GM18499 (cell line): ENCODE results near the gene DIRAS1.
"Not testable (repeated sequence)": the region's sequence is repeated elsewhere in the genome, so short reads cannot be mapped to it uniquely, and the experiment has no call there.

ENCODE experiments used
- ATAC-seq: cut with Tn5 transposase; IDR thresholded peaks from one replicate; pipeline ENCODE4 v1.9.1; 2021; ENCODE audit warnings: moderate number of reproducible peaks; ENCODE audit not compliant: insufficient read depth, unreplicated experiment

Gene DIRAS1

DNA sequence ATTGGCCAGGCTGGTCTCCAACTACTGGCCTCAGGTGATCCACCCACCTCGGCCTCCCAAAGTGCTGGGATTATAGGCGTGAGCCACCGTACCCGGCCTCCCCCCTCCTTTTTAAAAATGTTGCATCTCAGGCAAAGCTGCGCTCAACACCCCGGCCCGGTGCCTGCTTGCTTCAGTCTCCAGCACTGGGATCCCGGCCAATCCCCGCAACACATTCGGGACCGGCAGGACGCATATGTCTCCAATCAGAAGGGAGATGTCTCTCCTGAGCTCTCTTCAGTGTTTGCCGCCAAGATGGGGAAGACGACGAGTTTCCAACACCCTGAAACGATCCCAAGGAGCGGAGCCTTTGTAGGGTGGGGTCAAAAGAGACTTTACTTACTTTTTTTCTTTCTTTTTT lies 34.8 kb downstream of the DIRAS1 start:
- no peak for ATAC-seq

GRCh38 chr19:2685204-2685704 lies 35.9 kb downstream of the DIRAS1 start:
- no peak for ATAC-seq

DNA sequence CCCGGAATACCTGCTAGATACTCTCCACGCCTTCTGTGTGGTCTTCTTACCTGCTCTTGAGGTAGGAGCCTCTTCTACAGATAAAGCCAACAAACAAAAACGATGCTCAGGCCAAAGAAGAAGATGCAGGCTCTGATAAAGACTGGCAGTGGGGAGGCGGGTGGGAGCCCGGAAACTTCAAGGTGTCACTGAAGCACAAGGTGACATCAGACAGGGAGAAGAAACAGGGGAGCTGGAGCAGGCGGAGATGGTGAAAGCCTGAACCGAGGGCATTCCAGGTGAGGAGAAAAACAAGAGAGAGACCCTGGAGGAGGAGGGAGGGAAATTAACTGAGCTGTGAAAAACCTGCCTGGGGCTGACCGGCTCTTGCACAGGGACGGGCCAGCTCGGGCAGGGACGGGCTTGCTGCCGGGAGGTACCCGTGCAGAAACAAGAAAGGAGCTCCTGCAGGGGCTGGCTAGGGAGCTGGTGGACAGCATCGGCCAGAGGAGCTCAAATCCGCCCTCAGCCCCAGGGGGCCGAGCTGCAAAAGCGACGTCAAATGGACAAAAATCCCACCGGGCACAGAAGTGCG lies 37.7 kb downstream of the DIRAS1 start:
- no peak for ATAC-seq

GRCh38 chr19:2680808-2681207 lies 40.4 kb downstream of the DIRAS1 start:
- no peak for ATAC-seq

DNA sequence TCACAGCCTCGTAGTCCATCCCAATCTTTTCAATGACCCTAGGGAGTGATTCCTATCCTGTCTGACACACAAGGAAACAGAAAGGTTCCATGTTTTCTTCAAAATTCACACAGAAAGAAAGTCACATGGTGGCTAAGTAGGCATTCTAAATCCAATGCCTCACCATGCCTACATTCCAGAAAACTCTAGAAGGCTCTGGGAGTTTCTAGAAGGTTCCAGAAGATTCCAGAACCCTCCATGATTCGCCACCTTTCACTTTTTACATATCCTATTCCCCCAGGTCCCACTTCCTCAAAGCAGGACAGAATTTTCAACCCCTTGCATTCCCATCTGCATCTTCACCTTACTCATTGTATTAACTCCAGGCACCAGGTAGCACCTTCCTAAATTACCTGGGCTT lies 41.7 kb downstream of the DIRAS1 start:
- ATAC-seq = no peak

DNA sequence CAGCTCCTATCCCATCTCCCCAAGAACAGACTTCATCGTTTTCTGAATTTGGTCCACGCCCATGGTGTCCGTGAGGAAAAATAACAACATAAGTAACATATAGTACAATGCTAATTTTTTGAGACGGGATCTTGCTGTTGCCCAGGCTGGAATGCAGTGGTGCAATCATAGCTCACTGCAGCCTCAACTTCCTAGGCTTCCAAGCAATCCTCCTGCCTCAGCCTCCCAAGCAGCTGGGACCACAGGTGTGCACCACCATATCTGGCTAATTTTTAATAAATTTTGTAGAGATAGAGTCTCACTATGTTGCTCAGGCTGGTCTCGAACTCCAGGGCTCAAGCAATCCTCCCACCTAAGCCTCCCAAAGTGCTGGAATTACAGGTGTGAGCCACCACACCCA lies 42.2 kb downstream of the DIRAS1 start:
- not testable (repeated sequence) for ATAC-seq

DNA sequence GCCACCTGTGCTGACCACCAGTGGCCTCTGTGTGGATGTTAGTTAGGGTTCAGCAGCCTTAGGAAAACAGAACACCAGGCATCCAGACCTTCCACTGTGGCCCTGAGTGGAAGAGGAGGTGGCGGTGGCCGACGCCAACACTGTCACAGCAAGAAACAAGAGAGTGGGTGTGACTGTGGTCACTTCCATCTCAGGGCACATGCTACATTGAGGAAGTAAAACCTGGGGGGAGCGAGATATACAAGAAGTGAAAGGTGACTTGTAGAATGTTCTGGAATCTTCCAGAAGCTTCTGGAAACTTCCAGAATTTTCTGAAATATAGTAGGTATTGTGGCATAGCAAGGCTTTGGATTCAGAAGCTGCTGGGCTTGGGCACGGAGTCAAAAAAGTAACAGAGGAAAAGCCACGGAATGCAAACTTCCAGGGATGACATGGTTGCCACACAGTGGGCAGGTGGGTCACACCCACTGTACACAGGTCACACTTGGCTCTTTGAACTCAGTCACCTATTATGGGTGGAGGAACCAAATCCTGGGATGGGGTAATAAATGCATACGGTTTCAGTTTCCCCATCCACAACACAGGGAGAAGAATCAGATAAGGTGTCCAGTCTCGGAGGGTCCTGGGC lies 43.0 kb downstream of the DIRAS1 start:
- ATAC-seq = no peak

GRCh38 chr19:2676823-2677222 lies 44.3 kb downstream of the DIRAS1 start:
- ATAC-seq = no peak

GRCh38 chr19:2675892-2676291 lies 45.3 kb downstream of the DIRAS1 start:
- ATAC-seq = no peak

GRCh38 chr19:2670217-2670616 lies 51.0 kb downstream of the DIRAS1 start:
- no peak for ATAC-seq

GRCh38 chr19:2668175-2668763 lies 52.9 kb downstream of the DIRAS1 start:
- no peak for ATAC-seq

GRCh38 chr19:2667349-2667748 lies 53.8 kb downstream of the DIRAS1 start:
- ATAC-seq = not testable (repeated sequence)

DNA sequence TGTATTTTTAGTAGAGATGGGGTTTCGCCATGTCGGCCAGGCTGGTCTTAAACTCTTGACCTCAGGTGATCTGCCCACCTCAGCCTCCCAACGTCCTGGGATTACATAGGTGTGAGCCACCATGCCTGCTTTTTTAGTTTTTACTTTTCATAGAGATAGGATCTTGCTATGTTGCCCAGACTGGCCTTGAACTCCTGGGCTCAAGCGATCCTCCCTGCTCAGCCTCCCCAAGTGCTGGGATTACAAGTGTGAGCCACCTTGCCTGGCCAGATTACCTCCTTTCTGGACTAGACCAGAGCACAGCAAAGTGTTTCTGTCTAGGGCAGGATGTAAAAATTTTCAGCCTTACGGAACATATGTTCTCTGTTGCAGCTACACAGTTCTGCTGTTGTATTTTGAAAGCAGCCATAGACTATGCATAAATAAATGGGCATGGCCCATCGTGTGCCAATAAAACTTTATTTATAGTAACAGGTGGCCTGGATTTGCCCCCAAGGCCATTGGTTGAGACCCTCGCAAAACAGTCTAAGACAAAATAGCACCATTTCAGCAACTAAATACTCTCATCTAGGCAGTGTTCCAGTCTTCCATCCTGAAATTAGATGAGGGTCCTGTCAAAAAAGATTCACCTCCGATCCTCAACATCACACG lies 54.7 kb downstream of the DIRAS1 start:
- no peak for ATAC-seq

DNA sequence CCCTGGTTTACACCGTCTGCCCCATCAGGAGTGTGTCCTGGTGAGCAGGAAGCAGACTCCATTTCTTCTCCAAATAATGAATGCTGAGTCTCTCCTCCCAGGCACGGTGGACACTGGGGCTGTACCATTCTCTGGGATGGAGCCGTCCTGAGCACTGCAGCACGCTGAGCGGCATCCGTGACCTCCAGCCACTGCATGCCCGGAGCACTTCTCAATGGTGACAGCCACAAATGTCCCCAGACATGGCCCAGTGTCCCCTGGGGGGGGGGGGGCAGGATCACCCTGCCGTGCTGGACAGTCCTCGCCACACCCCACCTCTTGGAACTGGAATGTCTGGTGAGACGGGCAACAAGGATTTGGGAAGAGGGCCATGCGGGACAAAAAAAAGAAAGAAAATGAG lies 56.1 kb downstream of the DIRAS1 start:
- ATAC-seq = no peak
